Measurements from ENCODE around the gene C2orf42. TPM values are rescaled to one million over a fixed set of nuclear protein-coding genes. Genes with fewer than 3 reads are reported as not detected.

C2orf42 gene
- total and polyA plus RNA-seq, 10 of the 15 experiments (the other 5 are each of a cell fraction or from before 2014, with no cell fraction given) = 5.5 to 19.8 (median 11.5) TPM

DNA sequence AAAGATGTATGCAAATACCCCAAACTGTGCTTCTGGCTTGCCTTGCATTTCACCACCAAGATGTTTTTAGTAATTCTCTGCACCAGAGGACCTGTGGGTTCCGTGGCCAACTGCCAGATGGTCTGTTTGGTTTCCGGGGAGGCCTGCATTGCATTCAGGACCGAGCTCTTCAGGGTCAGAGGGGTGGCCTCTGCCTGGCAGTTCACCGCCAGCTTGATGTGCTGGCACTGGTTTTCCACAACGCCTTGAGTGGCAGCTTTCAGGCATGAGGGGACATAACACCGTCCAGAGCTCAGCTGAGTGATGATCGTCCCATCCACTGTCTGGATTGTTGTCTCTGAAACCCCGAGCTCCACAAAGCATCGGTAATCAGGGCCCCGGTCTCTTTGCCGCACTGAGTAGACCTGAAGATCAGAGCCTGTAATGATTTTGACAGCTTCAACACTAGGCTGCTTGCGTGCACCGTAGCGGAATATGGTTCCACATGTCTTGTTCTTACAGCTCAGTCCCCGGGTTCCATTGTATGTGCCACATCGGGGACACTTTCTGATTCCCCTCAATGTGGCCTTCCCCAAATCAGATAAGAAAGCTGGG, 9.4 kb downstream of the C2orf42 start (continued):
- TF ChIP-seq, protein P1, sequence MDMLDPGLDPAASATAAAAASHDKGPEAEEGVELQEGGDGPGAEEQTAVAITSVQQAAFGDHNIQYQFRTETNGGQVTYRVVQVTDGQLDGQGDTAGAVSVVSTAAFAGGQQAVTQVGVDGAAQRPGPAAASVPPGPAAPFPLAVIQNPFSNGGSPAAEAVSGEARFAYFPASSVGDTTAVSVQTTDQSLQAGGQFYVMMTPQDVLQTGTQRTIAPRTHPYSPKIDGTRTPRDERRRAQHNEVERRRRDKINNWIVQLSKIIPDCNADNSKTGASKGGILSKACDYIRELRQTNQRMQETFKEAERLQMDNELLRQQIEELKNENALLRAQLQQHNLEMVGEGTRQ (IDR thresholded peaks at IDR 0.05; ENCODE audit: borderline replicate concordance, low read depth, low read length) = no peak
- TF ChIP-seq, protein P2, sequence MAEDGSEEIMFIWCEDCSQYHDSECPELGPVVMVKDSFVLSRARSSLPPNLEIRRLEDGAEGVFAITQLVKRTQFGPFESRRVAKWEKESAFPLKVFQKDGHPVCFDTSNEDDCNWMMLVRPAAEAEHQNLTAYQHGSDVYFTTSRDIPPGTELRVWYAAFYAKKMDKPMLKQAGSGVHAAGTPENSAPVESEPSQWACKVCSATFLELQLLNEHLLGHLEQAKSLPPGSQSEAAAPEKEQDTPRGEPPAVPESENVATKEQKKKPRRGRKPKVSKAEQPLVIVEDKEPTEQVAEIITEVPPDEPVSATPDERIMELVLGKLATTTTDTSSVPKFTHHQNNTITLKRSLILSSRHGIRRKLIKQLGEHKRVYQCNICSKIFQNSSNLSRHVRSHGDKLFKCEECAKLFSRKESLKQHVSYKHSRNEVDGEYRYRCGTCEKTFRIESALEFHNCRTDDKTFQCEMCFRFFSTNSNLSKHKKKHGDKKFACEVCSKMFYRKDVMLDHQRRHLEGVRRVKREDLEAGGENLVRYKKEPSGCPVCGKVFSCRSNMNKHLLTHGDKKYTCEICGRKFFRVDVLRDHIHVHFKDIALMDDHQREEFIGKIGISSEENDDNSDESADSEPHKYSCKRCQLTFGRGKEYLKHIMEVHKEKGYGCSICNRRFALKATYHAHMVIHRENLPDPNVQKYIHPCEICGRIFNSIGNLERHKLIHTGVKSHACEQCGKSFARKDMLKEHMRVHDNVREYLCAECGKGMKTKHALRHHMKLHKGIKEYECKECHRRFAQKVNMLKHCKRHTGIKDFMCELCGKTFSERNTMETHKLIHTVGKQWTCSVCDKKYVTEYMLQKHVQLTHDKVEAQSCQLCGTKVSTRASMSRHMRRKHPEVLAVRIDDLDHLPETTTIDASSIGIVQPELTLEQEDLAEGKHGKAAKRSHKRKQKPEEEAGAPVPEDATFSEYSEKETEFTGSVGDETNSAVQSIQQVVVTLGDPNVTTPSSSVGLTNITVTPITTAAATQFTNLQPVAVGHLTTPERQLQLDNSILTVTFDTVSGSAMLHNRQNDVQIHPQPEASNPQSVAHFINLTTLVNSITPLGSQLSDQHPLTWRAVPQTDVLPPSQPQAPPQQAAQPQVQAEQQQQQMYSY (CRISPR knock-in tag; IDR thresholded peaks at IDR 0.05) = no peak
- no peak for TF ChIP-seq BRCA1 (IDR thresholded peaks at IDR 0.05; ENCODE audit: low read depth, low read length)
- TF ChIP-seq GATAD2B (conservative IDR thresholded peaks at IDR 0.05; ENCODE audit: low read depth) = no peak
- TF ChIP-seq, protein P3, sequence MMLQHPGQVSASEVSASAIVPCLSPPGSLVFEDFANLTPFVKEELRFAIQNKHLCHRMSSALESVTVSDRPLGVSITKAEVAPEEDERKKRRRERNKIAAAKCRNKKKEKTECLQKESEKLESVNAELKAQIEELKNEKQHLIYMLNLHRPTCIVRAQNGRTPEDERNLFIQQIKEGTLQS (IDR thresholded peaks at IDR 0.05; ENCODE audit: borderline replicate concordance, extremely low read depth, low read depth, low read length) = no peak
- no peak for TF ChIP-seq CEBPB (IDR thresholded peaks at IDR 0.05; ENCODE audit: borderline replicate concordance in 1 of 2, low read depth in 2 of 2, low read length in 2 of 2)
- TF ChIP-seq RCOR1 (conservative IDR thresholded peaks at IDR 0.05; ENCODE audit: low read depth, low read length) = no peak
- no peak for TF ChIP-seq ZNF24 (IDR thresholded peaks at IDR 0.05)
- no peak for TF ChIP-seq TARDBP (IDR thresholded peaks at IDR 0.05; ENCODE audit: borderline replicate concordance)
- no peak for TF ChIP-seq POLR2AphosphoS2 (IDR thresholded peaks at IDR 0.05; ENCODE audit: low read depth, low read length)
- peak; percentile 15; the same call in 1 of the 2 replicates for TF ChIP-seq PAX5 (IDR thresholded peaks at IDR 0.05; ENCODE audit: borderline replicate concordance, low read depth, low read length)
- TF ChIP-seq, protein P4, sequence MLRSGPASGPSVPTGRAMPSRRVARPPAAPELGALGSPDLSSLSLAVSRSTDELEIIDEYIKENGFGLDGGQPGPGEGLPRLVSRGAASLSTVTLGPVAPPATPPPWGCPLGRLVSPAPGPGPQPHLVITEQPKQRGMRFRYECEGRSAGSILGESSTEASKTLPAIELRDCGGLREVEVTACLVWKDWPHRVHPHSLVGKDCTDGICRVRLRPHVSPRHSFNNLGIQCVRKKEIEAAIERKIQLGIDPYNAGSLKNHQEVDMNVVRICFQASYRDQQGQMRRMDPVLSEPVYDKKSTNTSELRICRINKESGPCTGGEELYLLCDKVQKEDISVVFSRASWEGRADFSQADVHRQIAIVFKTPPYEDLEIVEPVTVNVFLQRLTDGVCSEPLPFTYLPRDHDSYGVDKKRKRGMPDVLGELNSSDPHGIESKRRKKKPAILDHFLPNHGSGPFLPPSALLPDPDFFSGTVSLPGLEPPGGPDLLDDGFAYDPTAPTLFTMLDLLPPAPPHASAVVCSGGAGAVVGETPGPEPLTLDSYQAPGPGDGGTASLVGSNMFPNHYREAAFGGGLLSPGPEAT (IDR thresholded peaks at IDR 0.05; ENCODE audit: low read depth) = no peak
- TF ChIP-seq NR2F1 (conservative IDR thresholded peaks at IDR 0.05) = peak; percentile 78
- no peak for TF ChIP-seq SRF (IDR thresholded peaks at IDR 0.05; ENCODE audit: low read depth in 2 of 2, low read length in 2 of 2)
- no peak for TF ChIP-seq CHD2 (IDR thresholded peaks at IDR 0.05; ENCODE audit: borderline replicate concordance, low read depth, low read length)
- no peak for TF ChIP-seq ZSCAN29 (IDR thresholded peaks at IDR 0.05)
- TF ChIP-seq, protein P5, sequence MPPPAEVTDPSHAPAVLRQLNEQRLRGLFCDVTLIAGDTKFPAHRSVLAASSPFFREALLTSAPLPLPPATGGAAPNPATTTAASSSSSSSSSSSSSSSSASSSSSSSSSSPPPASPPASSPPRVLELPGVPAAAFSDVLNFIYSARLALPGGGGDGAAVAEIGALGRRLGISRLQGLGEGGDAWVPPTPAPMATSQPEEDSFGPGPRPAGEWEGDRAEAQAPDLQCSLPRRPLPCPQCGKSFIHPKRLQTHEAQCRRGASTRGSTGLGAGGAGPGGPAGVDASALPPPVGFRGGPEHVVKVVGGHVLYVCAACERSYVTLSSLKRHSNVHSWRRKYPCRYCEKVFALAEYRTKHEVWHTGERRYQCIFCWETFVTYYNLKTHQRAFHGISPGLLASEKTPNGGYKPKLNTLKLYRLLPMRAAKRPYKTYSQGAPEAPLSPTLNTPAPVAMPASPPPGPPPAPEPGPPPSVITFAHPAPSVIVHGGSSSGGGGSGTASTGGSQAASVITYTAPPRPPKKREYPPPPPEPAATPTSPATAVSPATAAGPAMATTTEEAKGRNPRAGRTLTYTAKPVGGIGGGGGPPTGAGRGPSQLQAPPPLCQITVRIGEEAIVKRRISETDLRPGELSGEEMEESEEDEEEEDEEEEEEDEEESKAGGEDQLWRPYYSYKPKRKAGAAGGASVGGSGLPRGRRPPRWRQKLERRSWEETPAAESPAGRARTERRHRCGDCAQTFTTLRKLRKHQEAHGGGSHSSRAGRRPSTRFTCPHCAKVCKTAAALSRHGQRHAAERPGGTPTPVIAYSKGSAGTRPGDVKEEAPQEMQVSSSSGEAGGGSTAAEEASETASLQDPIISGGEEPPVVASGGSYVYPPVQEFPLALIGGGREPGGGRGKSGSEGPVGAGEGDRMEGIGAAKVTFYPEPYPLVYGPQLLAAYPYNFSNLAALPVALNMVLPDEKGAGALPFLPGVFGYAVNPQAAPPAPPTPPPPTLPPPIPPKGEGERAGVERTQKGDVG (CRISPR knock-in tag; IDR thresholded peaks at IDR 0.05) = no peak
- no peak for TF ChIP-seq SP1 (IDR thresholded peaks at IDR 0.05; ENCODE audit: low read depth, low read length)
- no peak for TF ChIP-seq SMARCA5 (IDR thresholded peaks at IDR 0.05)
- TF ChIP-seq RAD21 (IDR thresholded peaks at IDR 0.05; ENCODE audit: insufficient read depth, low read depth, low read length) = no peak
- TF ChIP-seq MYC (IDR thresholded peaks at IDR 0.05; ENCODE audit: insufficient read depth, insufficient read length, insufficient replicate concordance, low read length, severe bottlenecking) = no peak
